Measurements from ENCODE around the gene SPO11. TPM values are rescaled to one million over a fixed set of nuclear protein-coding genes. Genes with fewer than 3 reads are reported as not detected.

Gene SPO11
- total RNA-seq, 1 experiment from 2014 or later, result not detected

DNA sequence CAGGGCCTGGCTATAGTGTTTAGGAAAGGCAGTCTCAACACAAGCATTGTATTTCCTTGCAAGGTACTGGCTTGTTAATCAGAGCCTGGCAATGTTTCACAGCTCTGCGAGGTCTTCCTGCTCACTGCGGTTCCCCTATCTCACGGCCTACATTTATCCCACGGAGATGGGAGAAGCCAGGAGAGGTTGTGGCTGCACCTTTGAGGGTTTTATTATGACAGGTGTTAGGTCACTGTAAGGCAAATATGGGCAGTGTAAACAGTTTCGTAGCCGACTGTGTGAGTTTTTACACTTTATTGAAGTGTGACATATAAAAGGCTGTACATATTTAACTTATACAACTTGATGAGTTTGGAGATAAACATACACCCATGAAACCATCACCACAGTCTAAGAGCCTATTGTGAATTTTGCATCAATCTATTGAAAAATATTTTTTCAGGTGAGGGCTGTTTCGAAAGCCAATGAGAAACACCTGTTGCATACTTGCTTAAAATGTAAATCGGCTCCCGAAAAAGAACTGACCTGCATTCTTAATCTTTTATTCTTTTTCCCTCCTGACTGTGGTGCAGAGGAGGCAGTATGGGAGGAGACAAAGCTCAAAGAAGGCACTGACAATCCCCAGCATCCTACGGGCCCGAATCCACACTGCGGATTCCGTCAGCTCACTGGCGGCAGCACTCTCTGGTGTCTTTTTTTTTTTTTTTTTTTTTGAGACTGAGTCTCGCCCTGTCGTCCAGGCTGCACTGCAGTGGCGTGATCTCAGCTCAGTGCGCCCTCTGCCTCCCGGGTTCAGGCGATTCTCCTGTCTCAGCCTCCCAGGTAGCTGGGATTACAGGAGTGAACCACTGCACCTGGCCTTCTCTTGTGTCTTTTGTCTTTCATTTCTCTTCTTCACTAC is 54.1 kb downstream of the SPO11 start:
- Histone ChIP-seq H3K4me3 (ENCODE audit: low read length) (no peak overlapping the region), H3K79me2 (ENCODE audit: low read length) (no peaks in the 10 kb centered on the region), H3K9ac (ENCODE audit: low read length) (no peak overlapping the region), H3K9me2 (replicated peaks; ENCODE audit: low read length) (no peaks in the 10 kb centered on the region), H4K20me1 (ENCODE audit: low read length) (no peaks in the 10 kb centered on the region), H3K27ac (ENCODE audit: low read length) (no peak overlapping the region), H3K4me1 (ENCODE audit: insufficient read depth, low read length) (peaks cover under 1% of the 10 kb centered on the region; the same call in 1 of the 2 replicates), H3K36me3 (ENCODE audit: low read depth, low read length) (peaks cover 2% of the 10 kb centered on the region; the same call in 1 of the 2 replicates), H3K27me3 (ENCODE audit: low read length) (no peaks in the 10 kb centered on the region), H2AFZ (ENCODE audit: low read length) (no peak overlapping the region), H3K9me3 (ENCODE audit: low read length) (no peaks in the 10 kb centered on the region), H3F3A (ENCODE audit: low read length, unreplicated experiment) (no peaks in the 10 kb centered on the region), H3K4me2 (ENCODE audit: low read length) (no peak overlapping the region)
- intact Hi-C loops (cut with micrococcal nuclease), result loop anchor here (5.0 kb wide), 1 partner anchor 209 kb away; no protein-coding TSS in a partner anchor
- ATAC-seq, result no peak
- TF ChIP-seq, protein P1, sequence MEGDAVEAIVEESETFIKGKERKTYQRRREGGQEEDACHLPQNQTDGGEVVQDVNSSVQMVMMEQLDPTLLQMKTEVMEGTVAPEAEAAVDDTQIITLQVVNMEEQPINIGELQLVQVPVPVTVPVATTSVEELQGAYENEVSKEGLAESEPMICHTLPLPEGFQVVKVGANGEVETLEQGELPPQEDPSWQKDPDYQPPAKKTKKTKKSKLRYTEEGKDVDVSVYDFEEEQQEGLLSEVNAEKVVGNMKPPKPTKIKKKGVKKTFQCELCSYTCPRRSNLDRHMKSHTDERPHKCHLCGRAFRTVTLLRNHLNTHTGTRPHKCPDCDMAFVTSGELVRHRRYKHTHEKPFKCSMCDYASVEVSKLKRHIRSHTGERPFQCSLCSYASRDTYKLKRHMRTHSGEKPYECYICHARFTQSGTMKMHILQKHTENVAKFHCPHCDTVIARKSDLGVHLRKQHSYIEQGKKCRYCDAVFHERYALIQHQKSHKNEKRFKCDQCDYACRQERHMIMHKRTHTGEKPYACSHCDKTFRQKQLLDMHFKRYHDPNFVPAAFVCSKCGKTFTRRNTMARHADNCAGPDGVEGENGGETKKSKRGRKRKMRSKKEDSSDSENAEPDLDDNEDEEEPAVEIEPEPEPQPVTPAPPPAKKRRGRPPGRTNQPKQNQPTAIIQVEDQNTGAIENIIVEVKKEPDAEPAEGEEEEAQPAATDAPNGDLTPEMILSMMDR (conservative IDR thresholded peaks at IDR 0.05; ENCODE audit: low read depth, low read length), result no peak
- no peak for TF ChIP-seq EZH2 (IDR thresholded peaks at IDR 0.05; ENCODE audit: low read length, unreplicated experiment)
- TF ChIP-seq EZH2phosphoT487 (IDR thresholded peaks at IDR 0.05; ENCODE audit: borderline replicate concordance, low read length), result no peak
- ChIA-PET POLR2A (ENCODE audit: unreplicated experiment) (interaction anchor here (0.6 kb wide), 1 partner anchor 14 kb away, joined by 4 read pairs; no protein-coding TSS in a partner anchor), CTCF (interaction anchor here (0.6 kb wide), 1 partner anchor 562 kb away, joined by 14 read pairs; no protein-coding TSS in a partner anchor)
- DNase-seq, result no peak
- no TSS peak for BruUV-seq (replicated peaks)

DNA sequence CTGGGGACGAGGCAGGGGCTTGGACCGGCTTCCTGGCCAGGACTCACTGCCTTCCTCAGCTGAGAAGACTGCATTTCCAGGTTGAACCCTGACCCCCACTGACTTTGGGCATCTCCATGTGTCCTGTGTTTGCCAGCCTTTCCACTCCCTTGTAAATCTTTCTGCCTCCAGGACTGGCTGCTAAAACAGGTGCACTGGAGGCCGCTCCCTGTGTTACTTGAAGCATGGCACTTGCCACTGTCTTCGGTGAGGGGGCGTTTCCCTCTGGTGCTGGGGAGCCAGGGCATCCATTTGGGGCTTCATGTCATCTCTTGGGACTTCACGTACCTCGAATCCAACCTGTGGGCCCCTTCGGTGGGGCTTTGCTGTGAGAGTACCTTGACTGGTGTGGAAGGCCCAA is 54.9 kb downstream of the SPO11 start:
- no peak overlapping the region for H3K4me3 ChIP-seq (ENCODE audit: low read length)
- CTCF ChIA-PET, result no interaction called here
- H3K4me2 ChIP-seq (ENCODE audit: low read length), result no peak overlapping the region
- no peak overlapping the region for H3K9ac ChIP-seq (ENCODE audit: low read length)
- TF ChIP-seq EZH2phosphoT487 (IDR thresholded peaks at IDR 0.05; ENCODE audit: borderline replicate concordance, low read length), result no peak
- TF ChIP-seq, protein P1 (conservative IDR thresholded peaks at IDR 0.05; ENCODE audit: low read depth, low read length), result no peak
- no peak for TF ChIP-seq EZH2 (IDR thresholded peaks at IDR 0.05; ENCODE audit: low read length, unreplicated experiment)
- ATAC-seq (no peak), DNase-seq (no peak)
- no peak overlapping the region for H2AFZ ChIP-seq (ENCODE audit: low read length)
- intact Hi-C loops (cut with micrococcal nuclease), result loop anchor here (5.0 kb wide), 1 partner anchor 208 kb away; no protein-coding TSS in a partner anchor
- no peaks in the 10 kb centered on the region for H3K9me2 ChIP-seq (replicated peaks; ENCODE audit: low read length)
- H3K27ac ChIP-seq (ENCODE audit: low read length), result no peak overlapping the region
- no peaks in the 10 kb centered on the region for H3K36me3 ChIP-seq (ENCODE audit: low read depth, low read length)
- no peaks in the 10 kb centered on the region for H3K9me3 ChIP-seq (ENCODE audit: low read length)
- H3K27me3 ChIP-seq (ENCODE audit: low read length), result no peaks in the 10 kb centered on the region
- POLR2A ChIA-PET (ENCODE audit: unreplicated experiment), result interaction anchor here (0.6 kb wide), 1 partner anchor 15 kb away, joined by 4 read pairs; no protein-coding TSS in a partner anchor
- H3F3A ChIP-seq (ENCODE audit: low read length, unreplicated experiment), result no peaks in the 10 kb centered on the region
- no peaks in the 10 kb centered on the region for H4K20me1 ChIP-seq (ENCODE audit: low read length)
- no TSS peak for BruUV-seq (replicated peaks)
- peaks cover 6% of the 10 kb centered on the region for H3K4me1 ChIP-seq (ENCODE audit: insufficient read depth, low read length)
- H3K79me2 ChIP-seq (ENCODE audit: low read length), result no peaks in the 10 kb centered on the region

Measured in PC-3 (cell line).